HCT116 (cell line): ENCODE results near the gene PEMT. TPM values are rescaled to one million over a fixed set of nuclear protein-coding genes. Genes with fewer than 3 reads are reported as not detected.

Experiments used
- ATAC-seq: fragments of 200-7000 bp; cut with Tn5 transposase; 2 replicates; pipeline ENCODE4 v1.9.1; 2020; ENCODE audit warnings: mild to moderate bottlenecking, moderate library complexity
- BruUV-seq: library from RNA; stranded (reverse); fragments of 400-500 nt; replicated peaks from 2 replicates; lab custom pipeline; 2021; lab: Mats Ljungman, UMichigan
- CTCF ChIA-PET: fragments of 300-600 bp; sonication (Branson Sonifier 250); formaldehyde crosslinking; loops from one replicate; lab custom pipeline; 2021; ENCODE audit warnings: antibody characterized with exemption; lab: Charles Lee
- POLR2A ChIA-PET: fragments of 300-600, 350-600 bp; sonication (Branson Sonifier 250); formaldehyde crosslinking; loops from one replicate; lab custom pipeline; 2021; ENCODE audit warnings: antibody characterized with exemption; lab: Charles Lee
- RAD21 ChIA-PET, 2 experiments: fragments of 300-600 bp; sonication (Branson Sonifier 250); formaldehyde crosslinking; loops; one replicate each; lab custom pipeline; 2023; ENCODE audit warnings: low total read pairs in 2 of 2; ENCODE audit not compliant: uncharacterized antibody in 2 of 2, unreplicated experiment in 2 of 2, low non-redundant PET in 1 of 2; lab: Charles Lee
- DNase-seq: peaks from one replicate; pipeline ENCODE4 v3.0.0-alpha.2; 2010; ENCODE audit warnings: low read depth, low spot score
- H2AFZ ChIP-seq: fragments of 200-600 bp; shearing (Covaris generic), sonication (generic); 2 replicates; pipeline ENCODE4 v1.6.1; 2017; ENCODE audit warnings: low read depth, mixed run types, mixed read lengths, antibody characterized with exemption, low read length; ENCODE audit not compliant: poor library complexity, severe bottlenecking
- H3K27ac ChIP-seq: 2 replicates; pipeline ENCODE4 v1.5.1; 2012; ENCODE audit warnings: low read depth, low read length
- H3K27me3 ChIP-seq: fragments of 200-600 bp; sonication (generic); 2 replicates; pipeline ENCODE4 v1.6.1; 2016; ENCODE audit warnings: mixed run types, low read length, mixed read lengths; ENCODE audit not compliant: insufficient read depth
- H3K36me3 ChIP-seq, 2 experiments: fragments of 200-500 bp in 1 of 2; fragments of 200-600 bp in 1 of 2; sonication (Bioruptor generic) in 1 of 2; sonication (generic) in 1 of 2; 2 replicates each; pipeline versions ENCODE4 v1.5.1 to v1.6.1; 2014 to 2016; ENCODE audit warnings: low read length in 2 of 2, inconsistent platforms in 1 of 2, mixed read lengths in 1 of 2, mixed run types in 1 of 2; ENCODE audit not compliant: insufficient read depth in 2 of 2, control insufficient read depth in 1 of 2
- H3K4me1 ChIP-seq, 2 experiments: fragments of 200-600 bp in 1 of 2; sonication (generic) in 1 of 2; 2 replicates each; pipeline versions ENCODE4 v1.5.1 to v1.6.1; 2012 to 2017; ENCODE audit warnings: low read length in 2 of 2, inconsistent platforms in 1 of 2, mild to moderate bottlenecking in 1 of 2, mixed read lengths in 1 of 2, mixed run types in 1 of 2, moderate library complexity in 1 of 2; ENCODE audit not compliant: insufficient read depth in 2 of 2, control insufficient read depth in 1 of 2
- H3K4me2 ChIP-seq: fragments of 200-600 bp; sonication (generic); 2 replicates; pipeline ENCODE4 v1.6.1; 2017; ENCODE audit warnings: mixed run types, low read length, mixed read lengths
- H3K4me3 ChIP-seq, 2 experiments: fragments of 200-600 bp in 1 of 2; sonication (generic) in 1 of 2; replicated peaks in 1 of 2; 2 replicates each; pipeline ENCODE4 v1.5.1; 2011 to 2016; ENCODE audit warnings: low read length in 2 of 2, control low read depth in 1 of 2, low read depth in 1 of 2, mild to moderate bottlenecking in 1 of 2, mixed read lengths in 1 of 2, mixed run types in 1 of 2
- H3K79me2 ChIP-seq: fragments of 200-600 bp; sonication (generic); 2 replicates; pipeline ENCODE4 v1.6.1; 2017; ENCODE audit warnings: mild to moderate bottlenecking, mixed run types, low read length, moderate library complexity, mixed read lengths; ENCODE audit not compliant: insufficient read depth
- H3K9ac ChIP-seq: fragments of 200-600 bp; sonication (generic); 2 replicates; pipeline ENCODE4 v1.6.1; 2016; ENCODE audit warnings: low read length, mixed read lengths
- H3K9me2 ChIP-seq: fragments of 200-600 bp; sonication (generic), shearing (Covaris generic); 2 replicates; pipeline ENCODE4 v1.6.1; 2017; ENCODE audit warnings: mixed run types, mild to moderate bottlenecking, moderate library complexity; ENCODE audit not compliant: insufficient read depth
- H3K9me3 ChIP-seq, 2 experiments: fragments of 200-500 bp in 1 of 2; fragments of 200-600 bp in 1 of 2; sonication (Bioruptor generic) in 1 of 2; sonication (generic) in 1 of 2; 2 replicates each; pipeline ENCODE4 v1.6.1; 2014 to 2017; ENCODE audit warnings: low read length in 2 of 2, mixed read lengths in 2 of 2, inconsistent platforms in 1 of 2, low read depth in 1 of 2, mild to moderate bottlenecking in 1 of 2, mixed run types in 1 of 2, moderate library complexity in 1 of 2; ENCODE audit not compliant: control insufficient read depth in 1 of 2, insufficient read depth in 1 of 2
- H4K20me1 ChIP-seq: fragments of 200-600 bp; sonication (generic), shearing (Covaris generic); 2 replicates; pipeline ENCODE4 v1.6.1; 2017; ENCODE audit warnings: mixed run types, mild to moderate bottlenecking, moderate library complexity; ENCODE audit not compliant: insufficient read depth
- CBX3 ChIP-seq: IDR thresholded peaks from 2 replicates; pipeline ENCODE4 v1.6.1; 2012; ENCODE audit warnings: low read depth
- EZH2 ChIP-seq: fragments of 200-600 bp; sonication (generic); IDR thresholded peaks from 2 replicates; pipeline ENCODE4 v1.6.1; 2017; ENCODE audit warnings: antibody characterized with exemption, mixed run types
- FOSL1 ChIP-seq: IDR thresholded peaks from 2 replicates; pipeline ENCODE4 v1.6.1; 2012; ENCODE audit warnings: low read depth
- JUND ChIP-seq: IDR thresholded peaks from 2 replicates; pipeline ENCODE4 v1.6.1; 2012
- intact Hi-C: fragments of 100-400 bp; cut with micrococcal nuclease; formaldehyde crosslinking; loops from 2 replicates; pipeline ENCODE4 v1.10.0; 2022
- total RNA-seq: library from RNA; stranded (reverse); gene quantifications from one replicate; pipeline ENCODE4 v1.2.1, GENCODE V29; 2021; ENCODE audit not compliant: unreplicated experiment
- TF ChIP-seq, protein P1 (sequence below): IDR thresholded peaks from 2 replicates; pipeline ENCODE4 v1.6.1; 2012; ENCODE audit warnings: low read depth

The PEMT gene
- total RNA-seq, 1 experiment from 2014 or later = 52.1 TPM

DNA sequence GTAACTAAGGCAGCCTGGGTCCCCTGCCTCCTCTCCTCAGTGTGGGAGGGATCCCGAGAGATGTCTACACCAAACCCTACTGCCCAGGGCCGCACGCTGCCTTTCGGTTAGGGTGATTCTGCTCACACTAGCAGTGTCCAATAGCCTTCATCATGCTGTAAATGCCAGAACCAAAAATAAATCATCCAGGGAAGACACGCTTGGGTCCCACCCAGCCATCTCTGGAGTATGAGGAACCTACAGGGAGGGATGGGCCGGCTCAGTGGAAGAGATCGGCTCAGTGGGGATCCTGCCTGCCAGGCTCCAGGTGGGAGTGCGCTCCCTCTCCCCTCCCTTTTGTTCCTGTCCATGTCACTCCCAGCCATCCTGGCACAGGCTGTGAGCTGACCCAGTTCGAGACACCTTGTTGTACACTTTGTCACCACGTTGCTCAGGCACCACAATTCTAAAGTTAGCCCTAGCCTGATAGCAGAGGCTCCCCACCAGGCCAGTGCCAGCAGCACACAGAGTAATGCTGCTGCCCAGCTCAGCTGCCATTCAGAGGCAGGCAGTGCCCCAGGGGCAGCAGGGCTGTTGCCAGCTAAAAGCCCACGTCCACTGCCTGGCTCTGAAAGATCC, 24.5 kb downstream of the PEMT start:
- Histone ChIP-seq H3K9me2 (no peaks in the 10 kb centered on the region), H3K9ac (no peak overlapping the region), H3K4me3 (no peak overlapping the region), H3K4me1 (no peaks in the 10 kb centered on the region), H4K20me1 (no peaks in the 10 kb centered on the region), H3K27me3 (no peaks in the 10 kb centered on the region), H2AFZ (no peak overlapping the region), H3K79me2 (no peaks in the 10 kb centered on the region), H3K27ac (no peak overlapping the region), H3K4me2 (no peak overlapping the region), H3K9me3 (no peaks in the 10 kb centered on the region), H3K36me3 (no peaks in the 10 kb centered on the region)
- DNase-seq = no peak
- POLR2A ChIA-PET = no interaction called here
- intact Hi-C loops = no loop called here
- no TSS peak for BruUV-seq
- CTCF ChIA-PET = interaction anchor here (0.7 to 2.0 kb wide), 2 partner anchors 19 to 212 kb away, joined by 3 to 7 read pairs; no protein-coding TSS in a partner anchor
- RAD21 ChIA-PET = interaction anchor here in 1 of 2 experiments (0.7 to 2.2 kb wide), 2 partner anchors 55 to 70 kb away, joined by 3 to 7 read pairs; no protein-coding TSS in a partner anchor
- TF ChIP-seq, protein P1, sequence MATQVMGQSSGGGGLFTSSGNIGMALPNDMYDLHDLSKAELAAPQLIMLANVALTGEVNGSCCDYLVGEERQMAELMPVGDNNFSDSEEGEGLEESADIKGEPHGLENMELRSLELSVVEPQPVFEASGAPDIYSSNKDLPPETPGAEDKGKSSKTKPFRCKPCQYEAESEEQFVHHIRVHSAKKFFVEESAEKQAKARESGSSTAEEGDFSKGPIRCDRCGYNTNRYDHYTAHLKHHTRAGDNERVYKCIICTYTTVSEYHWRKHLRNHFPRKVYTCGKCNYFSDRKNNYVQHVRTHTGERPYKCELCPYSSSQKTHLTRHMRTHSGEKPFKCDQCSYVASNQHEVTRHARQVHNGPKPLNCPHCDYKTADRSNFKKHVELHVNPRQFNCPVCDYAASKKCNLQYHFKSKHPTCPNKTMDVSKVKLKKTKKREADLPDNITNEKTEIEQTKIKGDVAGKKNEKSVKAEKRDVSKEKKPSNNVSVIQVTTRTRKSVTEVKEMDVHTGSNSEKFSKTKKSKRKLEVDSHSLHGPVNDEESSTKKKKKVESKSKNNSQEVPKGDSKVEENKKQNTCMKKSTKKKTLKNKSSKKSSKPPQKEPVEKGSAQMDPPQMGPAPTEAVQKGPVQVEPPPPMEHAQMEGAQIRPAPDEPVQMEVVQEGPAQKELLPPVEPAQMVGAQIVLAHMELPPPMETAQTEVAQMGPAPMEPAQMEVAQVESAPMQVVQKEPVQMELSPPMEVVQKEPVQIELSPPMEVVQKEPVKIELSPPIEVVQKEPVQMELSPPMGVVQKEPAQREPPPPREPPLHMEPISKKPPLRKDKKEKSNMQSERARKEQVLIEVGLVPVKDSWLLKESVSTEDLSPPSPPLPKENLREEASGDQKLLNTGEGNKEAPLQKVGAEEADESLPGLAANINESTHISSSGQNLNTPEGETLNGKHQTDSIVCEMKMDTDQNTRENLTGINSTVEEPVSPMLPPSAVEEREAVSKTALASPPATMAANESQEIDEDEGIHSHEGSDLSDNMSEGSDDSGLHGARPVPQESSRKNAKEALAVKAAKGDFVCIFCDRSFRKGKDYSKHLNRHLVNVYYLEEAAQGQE = no peak
- TF ChIP-seq FOSL1 (no peak), JUND (no peak), CBX3 (no peak), EZH2 (no peak)
- ATAC-seq = no peak
